GM12872 (cell line): ENCODE results near the gene SPTLC3.

ENCODE experiments used
- TF ChIP-seq, protein P1 (sequence below): IDR thresholded peaks from 3 replicates; pipeline ENCODE4 v1.5.1; 2011; ENCODE audit warnings: low read depth, mild to moderate bottlenecking, low read length, moderate library complexity; ENCODE audit not compliant: insufficient read depth

The SPTLC3 gene

DNA sequence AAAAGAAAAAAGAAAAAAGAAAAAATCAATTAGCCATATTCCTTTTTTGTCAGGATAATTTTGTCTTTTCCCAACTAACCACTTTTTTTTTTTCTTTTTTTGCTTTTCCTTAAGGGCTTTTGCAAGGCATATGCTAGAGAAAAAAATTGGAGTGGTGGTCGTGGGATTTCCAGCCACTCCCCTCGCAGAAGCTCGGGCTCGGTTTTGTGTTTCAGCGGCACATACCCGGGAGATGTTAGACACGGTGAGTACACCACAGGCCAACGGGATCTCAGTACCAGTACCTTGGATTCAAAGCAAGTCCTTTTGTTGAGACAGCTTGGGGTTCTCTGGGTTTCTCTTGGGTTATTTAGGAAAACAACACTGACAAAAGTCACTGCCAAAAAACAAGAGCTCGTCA lies 151.1 kb downstream of the SPTLC3 start:
- TF ChIP-seq, protein P1, sequence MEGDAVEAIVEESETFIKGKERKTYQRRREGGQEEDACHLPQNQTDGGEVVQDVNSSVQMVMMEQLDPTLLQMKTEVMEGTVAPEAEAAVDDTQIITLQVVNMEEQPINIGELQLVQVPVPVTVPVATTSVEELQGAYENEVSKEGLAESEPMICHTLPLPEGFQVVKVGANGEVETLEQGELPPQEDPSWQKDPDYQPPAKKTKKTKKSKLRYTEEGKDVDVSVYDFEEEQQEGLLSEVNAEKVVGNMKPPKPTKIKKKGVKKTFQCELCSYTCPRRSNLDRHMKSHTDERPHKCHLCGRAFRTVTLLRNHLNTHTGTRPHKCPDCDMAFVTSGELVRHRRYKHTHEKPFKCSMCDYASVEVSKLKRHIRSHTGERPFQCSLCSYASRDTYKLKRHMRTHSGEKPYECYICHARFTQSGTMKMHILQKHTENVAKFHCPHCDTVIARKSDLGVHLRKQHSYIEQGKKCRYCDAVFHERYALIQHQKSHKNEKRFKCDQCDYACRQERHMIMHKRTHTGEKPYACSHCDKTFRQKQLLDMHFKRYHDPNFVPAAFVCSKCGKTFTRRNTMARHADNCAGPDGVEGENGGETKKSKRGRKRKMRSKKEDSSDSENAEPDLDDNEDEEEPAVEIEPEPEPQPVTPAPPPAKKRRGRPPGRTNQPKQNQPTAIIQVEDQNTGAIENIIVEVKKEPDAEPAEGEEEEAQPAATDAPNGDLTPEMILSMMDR: no peak

DNA sequence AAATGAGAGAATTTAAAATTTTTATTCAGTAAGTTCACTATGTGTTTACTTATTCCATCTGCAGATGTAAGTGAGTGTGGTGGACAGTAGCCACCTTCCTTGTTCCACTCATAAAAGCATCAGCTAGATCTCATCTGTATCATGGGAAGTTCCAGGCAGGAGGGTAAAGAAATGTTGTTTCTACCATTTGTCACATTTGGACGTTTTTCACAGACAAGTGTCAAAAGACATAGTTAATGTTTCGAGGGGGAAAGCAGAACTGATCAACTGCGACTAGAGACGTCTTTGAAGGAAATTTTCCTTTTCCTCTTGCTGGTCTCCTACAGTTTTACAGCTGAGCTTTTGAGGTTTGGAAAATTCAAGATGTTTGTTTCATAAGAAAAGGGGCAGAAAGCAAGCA lies 156.4 kb downstream of the SPTLC3 start:
- TF ChIP-seq, protein P1: no peak

DNA sequence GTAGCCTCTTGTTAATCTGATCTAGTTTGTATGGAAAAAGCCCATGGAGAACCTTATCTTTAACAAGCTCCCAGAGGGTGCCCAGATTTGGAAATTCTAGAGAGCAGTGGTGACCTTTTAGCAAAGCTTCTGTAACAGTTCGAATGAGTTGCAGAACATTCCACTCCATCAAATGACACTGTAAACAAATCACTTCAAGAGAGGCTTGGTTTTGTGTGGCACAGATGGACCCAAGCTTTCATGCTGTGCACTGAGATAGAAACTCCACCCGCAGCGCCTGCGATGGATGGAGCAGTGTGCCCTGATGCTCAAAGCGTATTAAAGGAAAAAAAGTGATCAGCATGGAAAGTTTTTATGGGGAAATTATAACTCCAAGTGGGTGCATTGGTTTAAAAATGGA lies 157.2 kb downstream of the SPTLC3 start:
- TF ChIP-seq, protein P1: no peak

DNA sequence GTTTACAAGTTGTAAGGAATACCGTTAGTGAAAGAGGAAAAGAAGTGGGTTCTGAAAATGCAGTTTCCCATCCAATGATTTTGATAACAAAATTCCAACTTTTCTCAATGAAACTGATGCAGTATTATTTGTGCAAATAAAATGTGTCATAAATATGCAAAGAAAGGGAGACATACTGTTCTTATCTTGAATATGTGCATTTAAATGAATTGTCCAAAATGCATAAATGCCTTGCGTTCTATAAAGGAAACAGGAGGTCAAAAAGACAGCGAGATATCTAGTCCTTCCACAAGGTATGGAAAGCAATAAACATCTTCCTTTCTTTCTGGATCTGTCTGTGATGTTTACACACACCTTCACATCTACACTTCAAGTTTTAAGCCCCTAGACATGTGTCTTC lies 157.7 kb downstream of the SPTLC3 start:
- TF ChIP-seq, protein P1: no peak

DNA sequence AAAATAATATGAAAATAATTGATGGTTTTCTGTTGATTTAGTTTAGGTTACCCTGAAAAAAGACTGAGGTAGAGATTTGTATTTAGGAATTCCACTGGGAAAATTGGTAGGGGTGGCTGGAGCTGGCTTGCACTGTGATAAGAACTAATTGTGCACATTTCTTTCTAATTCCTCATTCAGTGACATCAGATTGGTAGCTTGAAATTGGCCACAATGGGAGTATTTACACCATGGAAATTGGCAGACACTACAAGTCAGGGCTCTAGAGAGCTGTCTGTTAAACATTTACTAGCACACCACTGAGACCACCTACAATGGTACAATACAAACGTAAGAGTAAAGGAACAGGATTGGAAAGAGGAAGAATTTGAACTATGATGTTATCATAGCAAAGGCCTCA lies 160.3 kb downstream of the SPTLC3 start:
- TF ChIP-seq, protein P1: no peak

DNA sequence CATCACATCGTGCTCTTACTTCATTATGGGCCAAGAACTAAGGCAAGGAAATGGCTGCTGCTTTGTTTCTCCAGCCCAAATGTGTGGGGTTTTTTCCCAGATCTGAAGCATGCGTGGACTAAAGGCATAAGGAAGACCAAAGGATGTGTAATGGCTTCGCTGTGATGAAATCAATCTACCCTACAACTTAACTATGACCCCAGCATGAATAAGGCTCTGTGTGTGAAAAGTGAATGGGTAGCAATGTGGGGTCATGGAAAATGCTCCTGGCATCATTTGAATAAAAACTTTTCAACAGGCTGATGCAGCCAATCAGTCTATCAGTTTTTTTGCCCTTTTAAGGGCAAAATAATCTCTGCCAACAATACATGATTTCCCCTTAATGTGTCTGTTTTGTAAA lies 162.0 kb downstream of the SPTLC3 start:
- TF ChIP-seq, protein P1: no peak

DNA sequence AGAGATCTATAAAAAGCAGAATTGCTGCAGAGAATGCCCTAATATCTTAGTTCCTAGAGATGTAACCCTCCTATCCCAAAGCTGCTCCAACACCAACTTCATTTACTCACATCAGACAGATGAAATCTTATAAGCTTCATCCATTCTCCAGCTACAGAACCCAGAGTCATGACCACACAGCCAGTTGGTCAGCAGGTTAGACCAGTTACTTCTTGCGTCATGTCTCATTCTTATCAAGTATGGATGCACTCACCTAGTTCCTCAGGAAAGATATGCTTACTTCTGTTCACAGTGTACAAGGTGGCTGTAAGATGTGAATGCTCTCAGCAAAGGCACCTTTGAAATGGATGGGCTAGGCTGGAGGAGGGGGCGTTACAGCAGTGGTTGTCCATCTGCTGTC lies 164.4 kb downstream of the SPTLC3 start:
- TF ChIP-seq, protein P1: no peak

DNA sequence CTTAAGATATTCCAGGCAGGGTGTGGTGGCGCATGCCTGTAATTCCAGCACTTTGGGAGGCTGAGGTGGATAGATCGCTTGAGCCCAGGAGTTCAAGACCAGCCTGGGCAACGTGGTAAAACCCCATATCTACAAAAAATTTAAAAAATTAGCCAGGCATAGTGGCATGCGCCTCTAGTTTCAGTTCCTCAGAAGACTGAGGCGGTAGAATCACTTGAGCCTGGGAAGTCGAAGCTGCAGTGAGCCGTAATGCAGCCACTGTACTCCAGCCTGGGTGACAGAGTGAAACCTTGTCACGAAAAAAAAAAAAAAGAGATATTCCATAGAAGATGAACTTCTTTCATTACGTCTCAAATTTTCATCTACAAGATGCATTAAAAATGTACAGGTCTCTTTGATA lies 165.6 kb downstream of the SPTLC3 start:
- TF ChIP-seq, protein P1: no peak
